Heart right ventricle (tissue), 16 donors: ENCODE results near the gene CHST15. TPM values are rescaled to one million over a fixed set of nuclear protein-coding genes. Genes with fewer than 3 reads are reported as not detected.
A peak's percentile ranks its signal among the peaks of the same experiment; 100 is the strongest.

Source experiments
- ATAC-seq, 8 donors: fragments of 200-7000 bp; cut with Tn5 transposase; one replicate each; pipeline ENCODE4 v1.9.1; 2020; ENCODE audit warnings: mild to moderate bottlenecking in 8 of 8, moderate library complexity in 8 of 8, moderate number of reproducible peaks in 1 of 8
- DNase-seq, 2 donors: peaks; one replicate each; pipeline ENCODE4 v3.0.0-alpha.2; 2020
- H3K27ac ChIP-seq, 10 donors: fragments of 200-600 bp; sonication (generic) in 2 of 10; one replicate each; pipeline versions ENCODE4 v1.5.0 to v1.8.0; 2020 to 2022; ENCODE audit warnings: mild to moderate bottlenecking in 3 of 10
- H3K27me3 ChIP-seq, 7 donors: fragments of 200-600 bp; one replicate each; pipeline ENCODE4 v1.8.0; 2021 to 2022; ENCODE audit warnings: mild to moderate bottlenecking in 2 of 7
- H3K36me3 ChIP-seq, 9 donors: fragments of 200-600 bp; sonication (generic) in 1 of 9; one replicate each; pipeline versions ENCODE4 v1.5.0 to v1.8.0; 2020 to 2022; ENCODE audit warnings: mild to moderate bottlenecking in 2 of 9
- H3K4me1 ChIP-seq, 9 donors: fragments of 200-600 bp; sonication (generic) in 1 of 9; one replicate each; pipeline versions ENCODE4 v1.5.0 to v1.8.0; 2020 to 2022; ENCODE audit warnings: mild to moderate bottlenecking in 4 of 9
- H3K4me3 ChIP-seq, 10 donors: fragments of 200-600 bp; sonication (generic) in 2 of 10; one replicate each; pipeline versions ENCODE4 v1.5.0 to v1.8.0; 2020 to 2022; ENCODE audit warnings: mild to moderate bottlenecking in 7 of 10, moderate library complexity in 2 of 10
- H3K9me3 ChIP-seq, 11 donors: fragments of 200-600 bp in 10 of 11; sonication (generic) in 2 of 11; one replicate each; pipeline versions ENCODE4 v1.5.0 to v1.8.0; 2013 to 2022; ENCODE audit warnings: mild to moderate bottlenecking in 2 of 11, control low read depth in 1 of 11, moderate library complexity in 1 of 11
- CTCF ChIP-seq, 9 donors: fragments of 200-600 bp; sonication (generic) in 2 of 9; IDR thresholded peaks; one replicate each; pipeline versions ENCODE4 v1.5.0 to v1.8.0; 2021 to 2022; ENCODE audit warnings: antibody characterized with exemption in 9 of 9, mild to moderate bottlenecking in 5 of 9, moderate library complexity in 1 of 9
- WGBS, 2 donors: extraction: QIAGEN DNeasy Blood & Tissue Kit; methylation state at CpG; one replicate each; pipeline ENCODE4 v1.1.7; 2013; ENCODE audit warnings: inconsistent platforms in 1 of 2; 5-methylcytosine and 5-hydroxymethylcytosine counted together
- intact Hi-C, 10 donors: fragments of 100-400 bp; cut with DNase I; formaldehyde crosslinking; loops; one replicate each; pipeline versions ENCODE4 v1.11.1 to v1.14.2; 2022
- polyA plus RNA-seq, 2 donors: library from polyadenylated mRNA; stranded (reverse); fragments of 200-250 nt; gene quantifications; one replicate each; pipeline ENCODE4 v1.2.3, GENCODE V29; 2013
- total RNA-seq, 10 donors: library from RNA; stranded (reverse); fragmentation: NEBNext Ultra II Directional in 3 of 10; extraction: Animal tissue kit (Norgen Biotek cat#: 25700) in 3 of 10; gene quantifications; one replicate each; pipeline versions ENCODE4 v1.2.1 to v1.2.4, GENCODE V29; 2021 to 2023
- donor health status: Arrhythmogenic right ventricular cardiomyopathy.
- donor health status: ischemic (EF 13 %, LVEDD 7.1; RV severe dilation, severe dysfunction).
- donor health status: healthy with polysubstance abuse.
- donor health status: DM: no; HTN: yes; CAD: no.
- donor health status: DM: no; HTN: no; CAD: no.
- donor health status: ischemic (EF 25% LVEDD 6.9; RV normal size, moderate dysfunction).
- donor health status: ischemic (EF 25% LVEDD 5.7; RV mildly dilated, moderate dysfunction).
- donor health status: healthy.
- donor health status: DM: yes; HTN: yes; CAD: no.
- donor health status: Ischemic cardiomyopathy.
- donor health status: ischemic (EF 35%, LVEDD 5.7; RV mildly dilated, moderate dysfunction).
- donor health status: nonischemic (EF 11% LVEDD 7.7; RV severe dilation, severe dysfunction).
- donor health status: DM: yes; HTN: yes; CAD: no.
- donor health status: PGD.
- donor health status: ischemic (EF 29% LVEDD 5.4; RV normal size, mild dysfunction).
- donor health status: nonischemic (EF 23%, LVEDD 6.1; RV moderate dilation, normal function).

Gene CHST15
- total and polyA plus RNA-seq, 12 donors, result 1.3 to 16.7 (median 4.8) TPM

GRCh38 chr10:123995082-123995460 lies 98.3 kb downstream of the CHST15 start:
- peak overlapping the region in 1 of 10 donors; percentile 84 for H3K27ac ChIP-seq
- peak overlapping the region in 6 of 10 donors; percentile 10 to 40 (median 22) for H3K4me3 ChIP-seq
- peak in 2 of 8 donors; percentile 1 to 13 for ATAC-seq
- peaks cover 12 to 58% (median 54%) of the 10 kb centered on the region in 7 donors for H3K27me3 ChIP-seq
- H3K4me1 ChIP-seq, result peaks cover 0 to 44% (median 17%) of the 10 kb centered on the region in 9 donors
- H3K9me3 ChIP-seq, result no peaks in the 10 kb centered on the region
- no peak for DNase-seq
- intact Hi-C loops, result loop anchor here in 8 of 10 donors (2.0 to 10.0 kb wide), 5 partner anchors 97 to 396 kb away; partner anchors contain the start of gene CHST15 (in 1 of the 8)
- 12 to 15% methylated on average over 11 of the region's 11 CpGs for WGBS, 2 donors
- no peak for TF ChIP-seq CTCF (IDR thresholded peaks at IDR 0.05)
- H3K36me3 ChIP-seq, result no peaks in the 10 kb centered on the region

GRCh38 chr10:123994417-123995081 lies 98.8 kb downstream of the CHST15 start:
- H3K4me3 ChIP-seq, result peak overlapping the region in 5 of 10 donors; percentile 6 to 40 (median 23)
- H3K27ac ChIP-seq, result peak overlapping the region in 1 of 10 donors; percentile 84
- H3K27me3 ChIP-seq, result peaks cover 12 to 63% (median 59%) of the 10 kb centered on the region in 7 donors
- WGBS, 2 donors, result 5 to 7% methylated on average over 30 of the region's 30 CpGs
- H3K4me1 ChIP-seq, result peaks cover 0 to 44% (median 17%) of the 10 kb centered on the region in 9 donors
- DNase-seq, result peak; percentile 82 to 89
- no peaks in the 10 kb centered on the region for H3K9me3 ChIP-seq
- no peaks in the 10 kb centered on the region for H3K36me3 ChIP-seq
- intact Hi-C loops, result loop anchor here in 9 of 10 donors (1.0 to 10.0 kb wide), 6 partner anchors 98 to 396 kb away; partner anchors contain the start of gene CHST15 (in 1 of the 9)
- peak; percentile 75 to 92 (median 88) for ATAC-seq
- peak; percentile 98 to 100 (median 99) for TF ChIP-seq CTCF (IDR thresholded peaks at IDR 0.05)

GRCh38 chr10:123993534-123994416 lies 99.6 kb downstream of the CHST15 start:
- 45 to 49% methylated on average over 17 of the region's 17 CpGs for WGBS, 2 donors
- ATAC-seq (peak in 1 of 8 donors; percentile 16), DNase-seq (no peak)
- H3K27ac ChIP-seq, result no peak overlapping the region
- no peaks in the 10 kb centered on the region for H3K9me3 ChIP-seq
- H3K27me3 ChIP-seq, result peaks cover 12 to 71% (median 63%) of the 10 kb centered on the region in 7 donors
- intact Hi-C loops, result loop anchor here in 9 of 10 donors (1.0 to 10.0 kb wide), 5 partner anchors 269 to 397 kb away; no protein-coding TSS in a partner anchor
- H3K4me3 ChIP-seq, result peak overlapping the region in 1 of 10 donors; percentile 27
- H3K36me3 ChIP-seq, result no peaks in the 10 kb centered on the region
- H3K4me1 ChIP-seq, result peaks cover 0 to 44% (median 17%) of the 10 kb centered on the region in 9 donors
- TF ChIP-seq CTCF (IDR thresholded peaks at IDR 0.05), result no peak
